ENCODE data around the gene PTPRH.

DNA sequence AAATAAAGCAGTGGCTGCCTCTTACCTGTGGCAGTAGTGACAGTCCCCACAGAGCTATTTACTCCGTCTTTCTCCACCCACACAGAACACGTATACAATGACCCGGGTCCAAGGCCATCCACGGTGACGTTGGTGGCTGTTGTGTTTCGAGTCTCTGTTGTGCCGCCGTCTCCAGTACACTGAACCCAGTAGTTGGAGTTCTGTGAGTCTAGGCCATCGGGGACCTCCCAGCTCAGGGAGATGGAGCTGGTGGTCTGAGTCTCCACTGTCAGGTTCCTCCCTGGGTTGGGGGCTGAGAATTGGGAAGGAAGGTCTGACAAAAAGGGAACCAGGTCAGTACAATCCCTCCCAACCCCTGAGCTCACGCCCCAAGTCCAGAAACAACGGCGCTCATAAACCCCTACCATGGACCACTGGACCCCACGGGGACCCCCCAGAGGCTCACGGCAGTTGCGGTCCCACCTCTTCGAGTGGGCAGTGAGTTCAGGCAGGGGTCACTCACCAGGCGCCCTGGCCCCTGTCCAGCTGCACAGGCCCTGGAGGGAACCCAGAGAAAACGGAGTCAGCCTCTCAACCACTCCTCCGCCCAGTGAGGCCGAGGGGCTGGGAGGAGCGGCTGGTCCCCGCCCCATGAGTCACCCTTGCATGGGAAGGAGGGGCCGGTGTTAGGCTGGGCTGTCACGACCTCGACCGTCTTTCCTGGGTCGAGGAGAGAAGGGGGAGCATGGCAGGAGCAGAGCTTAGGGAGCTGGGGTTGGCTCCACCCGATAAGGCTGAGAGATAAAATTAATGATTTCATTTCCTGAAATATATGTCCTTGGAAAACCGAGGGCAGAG lies 2.4 kb downstream of the PTPRH start:
- TF ChIP-seq, protein P1, sequence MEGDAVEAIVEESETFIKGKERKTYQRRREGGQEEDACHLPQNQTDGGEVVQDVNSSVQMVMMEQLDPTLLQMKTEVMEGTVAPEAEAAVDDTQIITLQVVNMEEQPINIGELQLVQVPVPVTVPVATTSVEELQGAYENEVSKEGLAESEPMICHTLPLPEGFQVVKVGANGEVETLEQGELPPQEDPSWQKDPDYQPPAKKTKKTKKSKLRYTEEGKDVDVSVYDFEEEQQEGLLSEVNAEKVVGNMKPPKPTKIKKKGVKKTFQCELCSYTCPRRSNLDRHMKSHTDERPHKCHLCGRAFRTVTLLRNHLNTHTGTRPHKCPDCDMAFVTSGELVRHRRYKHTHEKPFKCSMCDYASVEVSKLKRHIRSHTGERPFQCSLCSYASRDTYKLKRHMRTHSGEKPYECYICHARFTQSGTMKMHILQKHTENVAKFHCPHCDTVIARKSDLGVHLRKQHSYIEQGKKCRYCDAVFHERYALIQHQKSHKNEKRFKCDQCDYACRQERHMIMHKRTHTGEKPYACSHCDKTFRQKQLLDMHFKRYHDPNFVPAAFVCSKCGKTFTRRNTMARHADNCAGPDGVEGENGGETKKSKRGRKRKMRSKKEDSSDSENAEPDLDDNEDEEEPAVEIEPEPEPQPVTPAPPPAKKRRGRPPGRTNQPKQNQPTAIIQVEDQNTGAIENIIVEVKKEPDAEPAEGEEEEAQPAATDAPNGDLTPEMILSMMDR (conservative IDR thresholded peaks at IDR 0.05), result no peak
- no peak for TF ChIP-seq ZFX (IDR thresholded peaks at IDR 0.05)

Data from C4-2B (cell line).